Measurements from ENCODE around the gene DNAH1.

DNAH1 gene

DNA sequence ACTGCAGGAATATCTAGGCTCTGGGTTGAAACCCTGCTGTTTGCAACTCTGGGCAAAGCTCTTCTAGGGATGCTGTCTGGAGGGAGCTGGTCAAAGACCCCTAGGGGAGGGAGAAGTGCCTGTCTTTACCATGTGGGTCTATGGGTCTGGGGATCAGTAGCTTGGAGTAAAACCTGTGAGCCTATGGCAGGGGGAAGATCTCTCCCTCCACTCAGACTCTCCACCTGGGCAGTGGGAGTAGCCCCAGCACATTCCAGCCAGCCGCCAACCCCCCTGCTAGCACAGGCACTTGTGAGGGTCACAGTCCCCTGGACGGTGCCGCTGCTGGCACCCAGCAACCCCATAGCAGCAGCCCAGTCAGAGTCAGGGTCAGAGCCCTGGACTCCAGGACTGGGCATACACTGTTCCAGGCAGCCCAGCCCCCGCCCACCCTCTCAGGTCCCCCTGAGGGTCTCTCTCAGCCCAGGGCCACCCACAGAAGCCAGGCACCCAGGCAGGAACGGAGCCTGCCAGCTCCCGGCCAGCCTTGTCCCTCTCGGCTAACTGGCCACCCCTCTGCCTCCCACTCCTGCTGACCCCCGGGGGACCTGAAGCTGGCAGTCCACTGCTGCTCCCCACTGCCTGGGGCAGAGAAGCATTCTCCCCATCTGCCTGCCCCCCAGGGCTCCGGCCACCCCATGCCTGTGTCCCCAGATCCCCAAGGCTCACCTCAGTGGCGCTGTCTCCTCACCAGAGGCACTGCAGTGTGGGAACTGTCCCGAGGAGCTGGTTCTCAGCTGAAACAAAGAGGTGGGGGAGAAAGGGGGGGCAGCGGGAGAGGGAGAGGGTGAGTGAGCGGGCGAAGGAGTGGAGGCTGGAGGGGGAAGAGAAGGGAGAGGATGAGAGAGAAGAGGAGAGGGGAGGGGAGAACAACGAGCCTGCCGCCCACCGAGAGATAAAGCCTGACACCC lies 17.7 kb upstream of the DNAH1 start:
- Histone ChIP-seq H3K27me3 (no peaks in the 10 kb centered on the region), H3K9me3 (no peaks in the 10 kb centered on the region), H3K4me3 (no peak overlapping the region), H3K27ac (no peak overlapping the region), H3K36me3 (peaks cover 0 to 4% (median 1%) of the 10 kb centered on the region in 3 donors), H3K4me1 (peaks cover 0 to 3% (median 0%) of the 10 kb centered on the region in 4 donors)
- DNase-seq, result no peak
- TF ChIP-seq, protein P1, sequence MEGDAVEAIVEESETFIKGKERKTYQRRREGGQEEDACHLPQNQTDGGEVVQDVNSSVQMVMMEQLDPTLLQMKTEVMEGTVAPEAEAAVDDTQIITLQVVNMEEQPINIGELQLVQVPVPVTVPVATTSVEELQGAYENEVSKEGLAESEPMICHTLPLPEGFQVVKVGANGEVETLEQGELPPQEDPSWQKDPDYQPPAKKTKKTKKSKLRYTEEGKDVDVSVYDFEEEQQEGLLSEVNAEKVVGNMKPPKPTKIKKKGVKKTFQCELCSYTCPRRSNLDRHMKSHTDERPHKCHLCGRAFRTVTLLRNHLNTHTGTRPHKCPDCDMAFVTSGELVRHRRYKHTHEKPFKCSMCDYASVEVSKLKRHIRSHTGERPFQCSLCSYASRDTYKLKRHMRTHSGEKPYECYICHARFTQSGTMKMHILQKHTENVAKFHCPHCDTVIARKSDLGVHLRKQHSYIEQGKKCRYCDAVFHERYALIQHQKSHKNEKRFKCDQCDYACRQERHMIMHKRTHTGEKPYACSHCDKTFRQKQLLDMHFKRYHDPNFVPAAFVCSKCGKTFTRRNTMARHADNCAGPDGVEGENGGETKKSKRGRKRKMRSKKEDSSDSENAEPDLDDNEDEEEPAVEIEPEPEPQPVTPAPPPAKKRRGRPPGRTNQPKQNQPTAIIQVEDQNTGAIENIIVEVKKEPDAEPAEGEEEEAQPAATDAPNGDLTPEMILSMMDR (IDR thresholded peaks at IDR 0.05), result no peak
- intact Hi-C loops (cut with DNase I; ENCODE audit: low total_unique reads), result no loop called here

DNA sequence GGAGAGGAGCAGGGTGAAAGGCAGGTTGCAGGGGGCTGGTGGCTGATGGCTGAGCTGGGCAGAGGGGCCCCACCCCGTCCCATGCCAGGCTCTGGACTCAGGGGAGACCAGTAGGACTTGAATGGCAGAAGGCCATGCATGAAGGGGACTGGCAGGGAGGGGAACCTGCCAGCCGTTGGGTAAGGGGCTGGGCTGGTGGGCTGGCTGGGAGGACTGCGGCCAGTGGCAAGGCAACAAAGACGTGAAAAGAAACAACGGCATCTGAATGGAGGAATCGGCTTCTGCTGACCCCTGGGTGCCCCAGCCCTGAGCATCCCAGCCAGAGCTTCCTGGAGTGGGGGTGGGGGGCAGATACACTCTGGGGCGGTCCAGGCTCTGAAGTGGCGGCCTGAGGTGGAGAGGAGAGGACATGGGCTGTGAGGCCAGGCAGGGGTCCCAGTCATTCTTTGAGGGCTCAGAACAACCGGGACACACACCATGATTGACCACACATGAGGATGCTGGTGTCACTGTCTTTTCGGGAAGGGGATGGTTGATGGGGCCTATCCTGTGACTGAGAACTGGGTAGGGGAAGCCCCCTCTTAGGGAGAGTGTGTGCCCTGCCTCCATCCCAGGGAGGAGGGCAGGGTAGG lies 16.8 kb upstream of the DNAH1 start:
- no peak overlapping the region for H3K27ac ChIP-seq
- peaks cover 0 to 3% (median 0%) of the 10 kb centered on the region in 4 donors for H3K4me1 ChIP-seq
- no peaks in the 10 kb centered on the region for H3K27me3 ChIP-seq
- intact Hi-C loops (cut with DNase I; ENCODE audit: low total_unique reads), result no loop called here
- TF ChIP-seq, protein P1 (IDR thresholded peaks at IDR 0.05), result no peak
- H3K9me3 ChIP-seq, result no peaks in the 10 kb centered on the region
- H3K4me3 ChIP-seq, result no peak overlapping the region
- no peak for DNase-seq
- H3K36me3 ChIP-seq, result no peaks in the 10 kb centered on the region

DNA sequence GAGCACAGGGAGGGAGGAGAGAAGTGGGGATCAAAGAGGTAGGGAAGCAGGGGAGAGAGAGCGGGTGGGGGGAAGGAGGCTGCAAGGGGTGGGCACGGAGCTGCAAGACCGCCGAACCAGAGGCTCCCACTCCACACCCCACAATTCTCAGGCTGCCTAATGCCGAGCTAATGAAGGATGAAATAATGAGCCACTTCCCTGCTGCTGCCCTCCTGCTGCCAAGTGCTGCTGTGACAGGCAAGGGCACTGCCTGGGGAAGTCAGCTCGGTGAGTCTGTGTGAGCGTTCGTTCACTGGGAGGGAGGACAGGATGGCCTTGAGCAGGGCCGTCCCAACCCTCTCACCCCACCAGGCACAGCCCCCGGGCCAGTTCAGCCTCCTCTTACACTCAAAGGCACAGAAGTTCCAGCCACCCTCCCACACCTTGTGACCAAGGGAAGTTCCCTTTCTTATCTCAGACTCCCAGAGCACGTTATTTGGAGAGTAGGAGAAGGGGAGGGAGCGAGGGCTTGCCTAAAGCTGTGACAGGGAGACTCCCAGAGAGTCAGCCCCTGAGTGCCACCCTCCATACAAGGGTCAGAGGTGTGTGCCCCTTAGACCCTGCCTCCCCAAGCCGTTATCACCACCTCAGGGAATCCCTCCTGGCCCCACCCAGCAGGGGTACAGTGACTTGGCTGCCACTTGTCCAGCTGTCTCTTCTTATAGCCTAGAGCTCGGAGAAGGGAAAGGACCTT lies 16.1 kb upstream of the DNAH1 start:
- no peaks in the 10 kb centered on the region for H3K27me3 ChIP-seq
- H3K4me1 ChIP-seq, result peaks cover 0 to 3% (median 0%) of the 10 kb centered on the region in 4 donors
- intact Hi-C loops (cut with DNase I; ENCODE audit: low total_unique reads), result no loop called here
- no peaks in the 10 kb centered on the region for H3K9me3 ChIP-seq
- TF ChIP-seq, protein P1 (IDR thresholded peaks at IDR 0.05), result no peak
- no peak overlapping the region for H3K4me3 ChIP-seq
- H3K27ac ChIP-seq, result no peak overlapping the region
- DNase-seq, result no peak
- H3K36me3 ChIP-seq, result no peaks in the 10 kb centered on the region

DNA sequence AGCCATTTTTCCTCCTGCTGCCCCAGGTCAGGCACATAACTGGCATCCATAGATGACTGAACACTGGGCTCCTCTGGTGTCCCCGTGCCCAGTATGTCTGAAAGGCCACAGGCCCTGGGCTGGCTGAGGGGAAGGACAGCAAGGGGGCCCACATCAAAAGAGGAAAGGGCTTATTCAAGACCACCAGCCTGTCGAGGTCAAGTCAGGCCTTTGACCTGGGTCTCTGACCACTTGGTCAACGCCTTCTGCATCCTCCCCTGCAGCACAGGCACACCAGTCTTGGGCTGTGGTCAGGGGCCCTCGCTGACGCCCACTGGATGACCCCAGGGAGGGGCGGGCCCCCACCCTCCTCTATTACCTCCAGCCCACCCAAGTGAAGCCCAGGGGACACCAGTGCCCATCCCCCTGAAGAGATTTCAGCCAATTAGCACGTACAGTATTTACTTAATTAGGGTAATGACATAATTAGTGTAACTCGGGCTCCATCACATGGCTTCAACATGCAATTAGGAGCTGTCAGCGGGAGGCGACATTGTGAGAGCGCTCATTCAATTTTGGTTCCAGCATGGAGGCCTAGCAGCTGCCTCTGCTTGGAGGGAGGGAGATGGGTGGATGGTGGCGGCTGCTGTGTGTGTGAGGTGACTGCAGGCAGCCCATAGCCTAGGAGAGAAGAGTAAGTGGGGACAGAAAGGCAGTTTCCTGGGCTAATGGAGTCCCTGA lies 13.5 kb upstream of the DNAH1 start:
- Histone ChIP-seq H3K36me3 (no peaks in the 10 kb centered on the region), H3K4me1 (peaks cover 0 to 3% (median 0%) of the 10 kb centered on the region in 4 donors), H3K9me3 (no peaks in the 10 kb centered on the region), H3K4me3 (no peak overlapping the region), H3K27me3 (no peaks in the 10 kb centered on the region), H3K27ac (no peak overlapping the region)
- DNase-seq, result no peak
- TF ChIP-seq, protein P1 (IDR thresholded peaks at IDR 0.05), result no peak
- intact Hi-C loops (cut with DNase I; ENCODE audit: low total_unique reads), result no loop called here

DNA sequence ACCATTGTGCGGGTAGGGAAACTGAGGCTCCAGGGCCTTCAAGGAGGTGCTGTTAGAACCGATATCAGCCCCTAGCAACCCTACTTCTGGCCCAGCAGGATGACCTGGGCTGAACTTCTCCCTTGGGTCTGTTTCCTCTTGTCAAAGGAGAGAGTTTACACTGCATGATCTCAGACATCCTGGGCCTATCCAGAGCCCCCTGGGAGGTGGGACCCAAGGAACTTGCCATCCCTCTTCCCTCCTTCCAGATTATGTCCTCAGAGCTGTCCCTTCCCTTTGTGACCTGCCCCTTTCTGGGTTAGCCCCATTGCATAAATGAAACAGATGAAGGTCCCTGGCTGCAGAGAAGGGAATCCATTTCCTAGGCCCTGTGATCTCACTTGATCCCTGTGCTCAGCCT lies 12.3 kb upstream of the DNAH1 start:
- TF ChIP-seq, protein P1 (IDR thresholded peaks at IDR 0.05), result no peak
- no peaks in the 10 kb centered on the region for H3K9me3 ChIP-seq
- no peak for DNase-seq
- intact Hi-C loops (cut with DNase I; ENCODE audit: low total_unique reads), result no loop called here
- no peaks in the 10 kb centered on the region for H3K36me3 ChIP-seq
- H3K27ac ChIP-seq, result no peak overlapping the region
- no peaks in the 10 kb centered on the region for H3K4me1 ChIP-seq
- H3K4me3 ChIP-seq, result no peak overlapping the region
- no peaks in the 10 kb centered on the region for H3K27me3 ChIP-seq
